WTC11 (cell line): ENCODE data around the gene STX5. TPM values are rescaled to one million over a fixed set of nuclear protein-coding genes. Genes with fewer than 3 reads are reported as not detected.

Experiments used
- ATAC-seq: fragments of 200-7000 bp; cut with Tn5 transposase; 2 replicates; pipeline ENCODE4 v1.10.0; 2021; ENCODE audit warnings: mild to moderate bottlenecking, moderate library complexity
- CTCF ChIA-PET: fragments of 300-600 bp; sonication (Branson Sonifier 250); formaldehyde crosslinking; loops from one replicate; lab custom pipeline; 2021; ENCODE audit warnings: antibody characterized with exemption; lab: Charles Lee
- POLR2A ChIA-PET: fragments of 350-600 bp; sonication (Branson Sonifier 250); formaldehyde crosslinking; loops from one replicate; lab custom pipeline; 2021; ENCODE audit warnings: antibody characterized with exemption; lab: Charles Lee
- DNase-seq: peaks from one replicate; pipeline ENCODE4 v3.0.0; 2021; ENCODE audit warnings: low spot score
- H3K27ac Mint-ChIP-seq: 2 replicates; pipeline ENCODE4 v1.8.0; 2021; ENCODE audit warnings: mixed read lengths
- H3K27me3 Mint-ChIP-seq: 2 replicates; pipeline ENCODE4 v1.8.0; 2021; ENCODE audit warnings: low read depth, mild to moderate bottlenecking, moderate library complexity, mixed read lengths
- H3K36me3 Mint-ChIP-seq: 2 replicates; pipeline ENCODE4 v1.8.0; 2021; ENCODE audit warnings: mixed read lengths
- H3K4me1 Mint-ChIP-seq: 2 replicates; pipeline ENCODE4 v1.8.0; 2022; ENCODE audit warnings: mixed read lengths
- H3K4me3 Mint-ChIP-seq: 2 replicates; pipeline ENCODE4 v1.8.0; 2021; ENCODE audit warnings: mild to moderate bottlenecking, moderate library complexity, mixed read lengths
- H3K9me3 Mint-ChIP-seq: 2 replicates; pipeline ENCODE4 v1.8.0; 2021; ENCODE audit warnings: mixed read lengths
- ARID4B ChIP-seq: sonication (generic); formaldehyde crosslinking; IDR thresholded peaks from 2 replicates; pipeline ENCODE4 v1.8.0; 2023; ENCODE audit warnings: missing genetic modification reagents, mild to moderate bottlenecking, borderline replicate concordance
- CREB1 ChIP-seq: sonication (generic); formaldehyde crosslinking; IDR thresholded peaks from 2 replicates; pipeline ENCODE4 v1.8.0; 2023; ENCODE audit warnings: mild to moderate bottlenecking, missing genetic modification reagents
- E2F4 ChIP-seq: sonication (generic); formaldehyde crosslinking; IDR thresholded peaks from 2 replicates; pipeline ENCODE4 v1.8.1; 2022; ENCODE audit warnings: low read depth, mild to moderate bottlenecking, moderate library complexity, missing genetic modification reagents, borderline replicate concordance
- EMX1 ChIP-seq: fragments of 250-450 bp; sonication (Bioruptor Pico); IDR thresholded peaks from 2 replicates; pipeline ENCODE4 v1.8.0; 2021; ENCODE audit warnings: mild to moderate bottlenecking
- FOXP4 ChIP-seq: sonication (generic); formaldehyde crosslinking; IDR thresholded peaks from 2 replicates; pipeline ENCODE4 v1.8.0; 2022; ENCODE audit warnings: mild to moderate bottlenecking, missing genetic modification reagents
- GRHL2 ChIP-seq: fragments of 250-450 bp; sonication (Bioruptor Pico); IDR thresholded peaks from 2 replicates; pipeline ENCODE4 v1.8.0; 2022; ENCODE audit warnings: mild to moderate bottlenecking, moderate library complexity; ENCODE audit not compliant: insufficient replicate concordance, severe bottlenecking
- HMGA2 ChIP-seq: fragments of 250-450 bp; sonication (Bioruptor Pico); IDR thresholded peaks from 2 replicates; pipeline ENCODE4 v1.4.0; 2021; ENCODE audit warnings: mild to moderate bottlenecking, moderate library complexity
- IRF2 ChIP-seq: sonication (generic); formaldehyde crosslinking; IDR thresholded peaks from 2 replicates; pipeline ENCODE4 v1.8.0; 2022; ENCODE audit warnings: low read depth, missing genetic modification reagents, borderline replicate concordance
- MLX ChIP-seq: sonication (generic); formaldehyde crosslinking; IDR thresholded peaks from 2 replicates; pipeline ENCODE4 v1.8.1; 2023; ENCODE audit warnings: mild to moderate bottlenecking, missing genetic modification reagents, moderate library complexity
- MYBL2 ChIP-seq: sonication (generic); formaldehyde crosslinking; IDR thresholded peaks from 2 replicates; pipeline ENCODE4 v1.8.1; 2023; ENCODE audit warnings: mild to moderate bottlenecking, moderate library complexity, missing genetic modification reagents
- NFATC4 ChIP-seq: fragments of 250-450 bp; sonication (Bioruptor Pico); IDR thresholded peaks from 2 replicates; pipeline ENCODE4 v1.9.0; 2021; ENCODE audit warnings: mild to moderate bottlenecking
- PRDM15 ChIP-seq: sonication (generic); formaldehyde crosslinking; IDR thresholded peaks from 2 replicates; pipeline ENCODE4 v1.8.0; 2022; ENCODE audit warnings: missing genetic modification reagents
- TCF7 ChIP-seq: sonication (generic); formaldehyde crosslinking; IDR thresholded peaks from 2 replicates; pipeline ENCODE4 v1.8.0; 2022; ENCODE audit warnings: mild to moderate bottlenecking, low read depth, missing genetic modification reagents, moderate library complexity
- TEAD1 ChIP-seq: sonication (generic); formaldehyde crosslinking; IDR thresholded peaks from 2 replicates; pipeline ENCODE4 v1.8.0; 2022; ENCODE audit warnings: mild to moderate bottlenecking, missing genetic modification reagents
- TP53 ChIP-seq: sonication (generic); formaldehyde crosslinking; IDR thresholded peaks from 2 replicates; pipeline ENCODE4 v1.8.1; 2023; ENCODE audit warnings: mild to moderate bottlenecking, missing genetic modification reagents
- ZNF121 ChIP-seq: sonication (generic); formaldehyde crosslinking; IDR thresholded peaks from 2 replicates; pipeline ENCODE4 v1.8.0; 2023; ENCODE audit warnings: missing genetic modification reagents
- ZNF219 ChIP-seq: sonication (generic); formaldehyde crosslinking; IDR thresholded peaks from 2 replicates; pipeline ENCODE4 v1.8.0; 2023; ENCODE audit warnings: missing genetic modification reagents, mild to moderate bottlenecking, borderline replicate concordance
- ZNF396 ChIP-seq: fragments of 250-450 bp; sonication (Bioruptor Pico); IDR thresholded peaks from 2 replicates; pipeline ENCODE4 v1.8.0; 2021; ENCODE audit warnings: mild to moderate bottlenecking, moderate library complexity, borderline replicate concordance
- ZNF423 ChIP-seq: fragments of 250-450 bp; sonication (Bioruptor Pico); IDR thresholded peaks from 2 replicates; pipeline ENCODE4 v2.1.2; 2022; ENCODE audit warnings: mild to moderate bottlenecking, moderate library complexity
- ZNF425 ChIP-seq: fragments of 250-450 bp; sonication (Bioruptor Pico); conservative IDR thresholded peaks from 2 replicates; pipeline ENCODE4 v1.9.0; 2021; ENCODE audit warnings: mild to moderate bottlenecking
- total RNA-seq: library from RNA; stranded (reverse); gene quantifications from 3 replicates; pipeline ENCODE4 v1.2.3, GENCODE V29; 2021

Gene STX5
- total RNA-seq, 1 experiment from 2014 or later, result 30.2 TPM

GRCh38 chr11:62789576-62789975 is 42.3 kb downstream of the STX5 start (continued):
- TF ChIP-seq ZNF425 (CRISPR knock-in tag) (no peak), TCF7 (CRISPR knock-in tag) (no peak), TP53 (CRISPR knock-in tag) (no peak)

GRCh38 chr11:62788991-62789390 is 42.9 kb downstream of the STX5 start:
- TF ChIP-seq ZNF121, result no peak
- TF ChIP-seq NFATC4 (CRISPR knock-in tag), result no peak
- no peak for TF ChIP-seq MYBL2 (CRISPR knock-in tag)
- TF ChIP-seq ZNF396 (CRISPR knock-in tag), result no peak
- no peak for TF ChIP-seq ARID4B (CRISPR knock-in tag)
- no peak for TF ChIP-seq HMGA2
- no peak for TF ChIP-seq GRHL2 (CRISPR knock-in tag)
- no peak for TF ChIP-seq TP53 (CRISPR knock-in tag)
- TF ChIP-seq TEAD1 (CRISPR knock-in tag), result no peak
- TF ChIP-seq E2F4 (CRISPR knock-in tag), result no peak
- TF ChIP-seq ZNF219 (CRISPR knock-in tag), result no peak
- TF ChIP-seq MLX, result no peak
- no peak for TF ChIP-seq PRDM15
- TF ChIP-seq ZNF423 (CRISPR knock-in tag), result no peak
- no peak for TF ChIP-seq IRF2 (CRISPR knock-in tag)
- TF ChIP-seq EMX1 (CRISPR knock-in tag), result no peak
- no peak for TF ChIP-seq FOXP4 (CRISPR knock-in tag)
- no peak for TF ChIP-seq CREB1 (CRISPR knock-in tag)
- ChIA-PET POLR2A (interaction anchor here (0.5 to 1.4 kb wide), 4 partner anchors 9 to 81 kb away, joined by 3 to 5 read pairs (median 4); partner anchors contain the start of gene GNG3), CTCF (interaction anchor here (0.6 to 4.6 kb wide), 7 partner anchors 19 to 231 kb away, joined by 3 to 44 read pairs (median 4); partner anchors contain the start of genes HNRNPUL2, STX5, TEX54 and TTC9C)
- peaks cover 37% of the 10 kb centered on the region for H3K4me1 Mint-ChIP-seq
- no peak for DNase-seq
- peak; percentile 1; the same call in 1 of the 2 replicates for ATAC-seq
- no peaks in the 10 kb centered on the region for H3K9me3 Mint-ChIP-seq
- H3K4me3 Mint-ChIP-seq, result peak overlapping the region; percentile 91
- H3K27ac Mint-ChIP-seq, result peak overlapping the region; percentile 94
- peaks cover 28% of the 10 kb centered on the region for H3K36me3 Mint-ChIP-seq
- H3K27me3 Mint-ChIP-seq, result no peaks in the 10 kb centered on the region; the same call in 1 of the 2 replicates
